ENCODE measurements around the gene FBXW10B.
"Not testable (repeated sequence)": the region's sequence is repeated elsewhere in the genome, so short reads cannot be mapped to it uniquely, and the experiment has no call there.

DNA sequence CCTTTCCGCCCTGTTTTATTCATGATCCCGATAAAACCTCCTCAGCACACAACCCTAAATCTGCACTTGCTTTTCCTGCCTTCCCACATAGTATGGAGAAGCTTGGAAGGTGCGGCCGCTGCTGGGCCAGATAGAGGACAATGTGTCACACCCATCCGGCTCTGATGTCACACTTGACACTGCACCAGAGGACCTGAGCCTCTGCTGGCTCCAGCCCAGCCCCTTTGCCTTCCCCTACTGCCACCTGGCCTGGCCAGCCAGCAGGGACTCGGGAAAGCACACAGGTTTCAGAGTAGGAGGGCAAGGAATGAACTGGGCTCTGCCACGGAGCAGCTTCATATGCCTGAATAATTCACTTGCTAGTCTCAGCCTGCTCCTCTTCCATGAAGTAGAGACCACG is 2.6 kb upstream of the FBXW10B start:
- TF ChIP-seq, protein P1, sequence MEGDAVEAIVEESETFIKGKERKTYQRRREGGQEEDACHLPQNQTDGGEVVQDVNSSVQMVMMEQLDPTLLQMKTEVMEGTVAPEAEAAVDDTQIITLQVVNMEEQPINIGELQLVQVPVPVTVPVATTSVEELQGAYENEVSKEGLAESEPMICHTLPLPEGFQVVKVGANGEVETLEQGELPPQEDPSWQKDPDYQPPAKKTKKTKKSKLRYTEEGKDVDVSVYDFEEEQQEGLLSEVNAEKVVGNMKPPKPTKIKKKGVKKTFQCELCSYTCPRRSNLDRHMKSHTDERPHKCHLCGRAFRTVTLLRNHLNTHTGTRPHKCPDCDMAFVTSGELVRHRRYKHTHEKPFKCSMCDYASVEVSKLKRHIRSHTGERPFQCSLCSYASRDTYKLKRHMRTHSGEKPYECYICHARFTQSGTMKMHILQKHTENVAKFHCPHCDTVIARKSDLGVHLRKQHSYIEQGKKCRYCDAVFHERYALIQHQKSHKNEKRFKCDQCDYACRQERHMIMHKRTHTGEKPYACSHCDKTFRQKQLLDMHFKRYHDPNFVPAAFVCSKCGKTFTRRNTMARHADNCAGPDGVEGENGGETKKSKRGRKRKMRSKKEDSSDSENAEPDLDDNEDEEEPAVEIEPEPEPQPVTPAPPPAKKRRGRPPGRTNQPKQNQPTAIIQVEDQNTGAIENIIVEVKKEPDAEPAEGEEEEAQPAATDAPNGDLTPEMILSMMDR (IDR thresholded peaks at IDR 0.05) = not testable (repeated sequence)
- TF ChIP-seq EP300 (IDR thresholded peaks at IDR 0.05) = not testable (repeated sequence)

All from ovary (tissue), 3 donors.